HepG2 (cell line): ENCODE data around the gene NECAB2. TPM values are rescaled to one million over a fixed set of nuclear protein-coding genes. Genes with fewer than 3 reads are reported as not detected.

Source experiments
- BCL6 ChIP-seq: IDR thresholded peaks from 2 replicates; pipeline ENCODE4 v1.6.1; 2016; ENCODE audit warnings: missing genetic modification reagents, missing compliant biosample characterization
- GTF3A ChIP-seq: sonication (generic); formaldehyde crosslinking; conservative IDR thresholded peaks from 2 replicates; pipeline ENCODE4 v1.4.0; 2020; ENCODE audit warnings: mild to moderate bottlenecking, missing genetic modification reagents
- HMG20B ChIP-seq: conservative IDR thresholded peaks from 2 replicates; pipeline ENCODE4 v1.6.1; 2016; ENCODE audit warnings: missing genetic modification reagents, missing compliant biosample characterization
- IRX3 ChIP-seq: sonication (generic); formaldehyde crosslinking; IDR thresholded peaks from 2 replicates; pipeline ENCODE4 v1.8.1; 2023; ENCODE audit warnings: mild to moderate bottlenecking, low read depth, missing genetic modification reagents, borderline replicate concordance
- KAT8 ChIP-seq: IDR thresholded peaks from 2 replicates; pipeline ENCODE4 v1.6.1; 2016; ENCODE audit warnings: missing genetic modification reagents, missing compliant biosample characterization
- NCOR1 ChIP-seq: fragments of 200-600 bp; sonication (generic); IDR thresholded peaks from 2 replicates; pipeline ENCODE4 v1.7.0; 2017; ENCODE audit warnings: antibody characterized with exemption, low read length, borderline replicate concordance
- NFE2L2 ChIP-seq: fragments of 150-350 bp; IDR thresholded peaks from 2 replicates; pipeline ENCODE4 v1.6.1; 2014; ENCODE audit warnings: low read length
- NFRKB ChIP-seq: fragments of 450-650 bp; IDR thresholded peaks from 2 replicates; pipeline ENCODE4 v1.6.1; 2017
- POLR2A ChIP-seq, 2 experiments: IDR thresholded peaks; 2 replicates each; pipeline ENCODE4 v1.6.1; 2011; ENCODE audit warnings: low read depth in 2 of 2, low read length in 2 of 2, mild to moderate bottlenecking in 1 of 2, moderate library complexity in 1 of 2; ENCODE audit not compliant: insufficient read depth in 1 of 2
- RAD21 ChIP-seq: fragments of 450-650 bp; formaldehyde crosslinking; IDR thresholded peaks from 2 replicates; pipeline ENCODE4 v1.5.0; 2020; ENCODE audit warnings: mild to moderate bottlenecking
- SETDB1 ChIP-seq: sonication (generic); formaldehyde crosslinking; IDR thresholded peaks from 2 replicates; pipeline ENCODE4 v1.5.1; 2020; ENCODE audit warnings: missing genetic modification reagents, mild to moderate bottlenecking, borderline replicate concordance
- SKI ChIP-seq: fragments of 450-650 bp; IDR thresholded peaks from one replicate; pipeline ENCODE4 v1.6.1; 2018; ENCODE audit warnings: mild to moderate bottlenecking; ENCODE audit not compliant: partially characterized antibody
- TP53 ChIP-seq: sonication (generic); formaldehyde crosslinking; conservative IDR thresholded peaks from 2 replicates; pipeline ENCODE4 v1.4.0; 2020; ENCODE audit warnings: missing genetic modification reagents
- ZBTB21 ChIP-seq: sonication (generic); formaldehyde crosslinking; IDR thresholded peaks from 2 replicates; pipeline ENCODE4 v1.4.0; 2020; ENCODE audit warnings: missing genetic modification reagents
- ZKSCAN1 ChIP-seq: fragments of 150-350 bp; IDR thresholded peaks from 2 replicates; pipeline ENCODE4 v1.6.1; 2014; ENCODE audit warnings: low read length
- ZMYM2 ChIP-seq: sonication (generic); formaldehyde crosslinking; IDR thresholded peaks from 2 replicates; pipeline ENCODE4 v1.8.0; 2022; ENCODE audit warnings: mild to moderate bottlenecking, missing genetic modification reagents
- ZNF12 ChIP-seq: sonication (generic); formaldehyde crosslinking; IDR thresholded peaks from 2 replicates; pipeline ENCODE4 v1.5.0; 2020; ENCODE audit warnings: missing genetic modification reagents
- ZNF44 ChIP-seq: sonication (generic); formaldehyde crosslinking; IDR thresholded peaks from 2 replicates; pipeline ENCODE4 v1.5.1; 2020; ENCODE audit warnings: mild to moderate bottlenecking, missing genetic modification reagents
- ZNF652 ChIP-seq: IDR thresholded peaks from 2 replicates; pipeline ENCODE4 v1.6.1; 2016; ENCODE audit warnings: low read depth, borderline replicate concordance
- ZNF709 ChIP-seq: sonication (generic); formaldehyde crosslinking; IDR thresholded peaks from 2 replicates; pipeline ENCODE4 v1.5.0; 2020; ENCODE audit warnings: mild to moderate bottlenecking, missing genetic modification reagents
- polyA plus RNA-seq, 8 experiments: library from polyadenylated mRNA; depleted of rRNA in 3 of 8; stranded (reverse) in 7 of 8; unstranded in 1 of 8; fragments of >200 nt; fragmentation: Illumina TruSeq in 4 of 8; extraction: Trizol in 4 of 8; gene quantifications; 2 replicates each; pipeline versions ENCODE4 v1.2.1 to v1.2.3, GENCODE V29; 2011 to 2016; ENCODE audit warnings: low read depth in 4 of 8, missing spikeins in 1 of 8, mixed read lengths in 1 of 8; ENCODE audit not compliant: insufficient read depth in 1 of 8
- total RNA-seq, 5 experiments: library from RNA; depleted of rRNA; stranded (reverse); fragments of >200 nt; fragmentation: Illumina TruSeq; extraction: Trizol; gene quantifications; 2 replicates each; pipeline ENCODE4 v1.2.3, GENCODE V29; 2016; ENCODE audit warnings: low read depth in 1 of 5
- TF ChIP-seq, protein P1 (sequence below): sonication (generic); formaldehyde crosslinking; IDR thresholded peaks from 2 replicates; pipeline ENCODE4 v1.4.0; 2020; ENCODE audit warnings: missing genetic modification reagents, borderline replicate concordance
- TF ChIP-seq, protein P2 (sequence below): sonication (generic); formaldehyde crosslinking; IDR thresholded peaks from 2 replicates; pipeline ENCODE4 v1.4.0; 2020; ENCODE audit warnings: missing genetic modification reagents
- TF ChIP-seq, protein P3 (sequence below): sonication (generic); formaldehyde crosslinking; IDR thresholded peaks from 2 replicates; pipeline ENCODE4 v1.5.0; 2020; ENCODE audit warnings: missing genetic modification reagents, mild to moderate bottlenecking, borderline replicate concordance
- TF ChIP-seq, protein P4 (sequence below): IDR thresholded peaks from 2 replicates; pipeline ENCODE4 v1.6.1; 2016; ENCODE audit warnings: control low read depth
- TF ChIP-seq, protein P5 (sequence below): IDR thresholded peaks from 2 replicates; pipeline ENCODE4 v1.6.1; 2016; ENCODE audit warnings: mild to moderate bottlenecking, missing biosample characterization, missing genetic modification reagents

The NECAB2 gene
- total and polyA plus RNA-seq, 2 of the 13 experiments (the other 11 are each of a cell fraction or from before 2014, with no cell fraction given) = 0.21 to 0.49 TPM

DNA sequence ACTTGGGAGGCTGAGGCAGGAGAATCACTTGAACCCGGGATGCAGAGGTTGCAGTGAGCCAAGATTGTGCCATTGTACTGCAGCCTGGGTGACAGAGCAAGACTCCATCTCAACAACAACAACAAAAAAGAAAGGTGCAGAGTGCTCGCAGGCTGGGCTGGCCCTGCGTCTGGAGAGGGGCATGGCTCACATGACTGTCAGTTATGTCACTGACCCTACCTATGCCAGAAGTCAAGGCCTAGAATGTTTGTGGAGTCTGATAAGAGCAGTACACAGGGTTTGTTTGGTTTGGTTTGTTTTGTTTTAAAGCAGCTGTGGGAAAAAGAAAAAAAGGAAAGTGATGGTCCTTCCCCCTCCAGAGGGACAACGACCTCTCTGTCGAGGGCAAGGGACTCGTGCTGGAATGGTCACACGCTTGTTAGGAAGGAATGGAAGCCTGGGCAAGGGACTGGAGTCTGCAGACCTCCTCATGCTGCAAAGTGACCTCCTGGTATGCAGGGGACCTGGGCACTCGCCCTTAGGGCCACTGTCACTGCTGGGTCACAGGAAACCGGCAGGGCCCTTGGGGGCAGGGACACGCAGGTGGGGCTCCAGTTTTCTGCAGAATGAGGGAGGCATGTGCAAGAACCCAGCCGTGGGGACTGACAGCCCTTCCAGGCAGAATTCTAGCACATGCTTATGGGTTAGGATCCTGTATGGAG lies 25.1 kb upstream of the NECAB2 start (continued):
- TF ChIP-seq, protein P1, sequence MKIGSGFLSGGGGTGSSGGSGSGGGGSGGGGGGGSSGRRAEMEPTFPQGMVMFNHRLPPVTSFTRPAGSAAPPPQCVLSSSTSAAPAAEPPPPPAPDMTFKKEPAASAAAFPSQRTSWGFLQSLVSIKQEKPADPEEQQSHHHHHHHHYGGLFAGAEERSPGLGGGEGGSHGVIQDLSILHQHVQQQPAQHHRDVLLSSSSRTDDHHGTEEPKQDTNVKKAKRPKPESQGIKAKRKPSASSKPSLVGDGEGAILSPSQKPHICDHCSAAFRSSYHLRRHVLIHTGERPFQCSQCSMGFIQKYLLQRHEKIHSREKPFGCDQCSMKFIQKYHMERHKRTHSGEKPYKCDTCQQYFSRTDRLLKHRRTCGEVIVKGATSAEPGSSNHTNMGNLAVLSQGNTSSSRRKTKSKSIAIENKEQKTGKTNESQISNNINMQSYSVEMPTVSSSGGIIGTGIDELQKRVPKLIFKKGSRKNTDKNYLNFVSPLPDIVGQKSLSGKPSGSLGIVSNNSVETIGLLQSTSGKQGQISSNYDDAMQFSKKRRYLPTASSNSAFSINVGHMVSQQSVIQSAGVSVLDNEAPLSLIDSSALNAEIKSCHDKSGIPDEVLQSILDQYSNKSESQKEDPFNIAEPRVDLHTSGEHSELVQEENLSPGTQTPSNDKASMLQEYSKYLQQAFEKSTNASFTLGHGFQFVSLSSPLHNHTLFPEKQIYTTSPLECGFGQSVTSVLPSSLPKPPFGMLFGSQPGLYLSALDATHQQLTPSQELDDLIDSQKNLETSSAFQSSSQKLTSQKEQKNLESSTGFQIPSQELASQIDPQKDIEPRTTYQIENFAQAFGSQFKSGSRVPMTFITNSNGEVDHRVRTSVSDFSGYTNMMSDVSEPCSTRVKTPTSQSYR (CRISPR knock-in tag) = peak; percentile 94
- TF ChIP-seq POLR2A (IDR thresholded peaks at IDR 0.05; ENCODE audit: insufficient read depth in 1 of 2, low read depth in 2 of 2, low read length in 2 of 2) (no peak), BCL6 (CRISPR knock-in tag) (peak; percentile 100), ZBTB21 (CRISPR knock-in tag) (peak; percentile 69; the same call in 1 of the 2 replicates), NCOR1 (peak; percentile 94; the same call in 1 of the 2 replicates), NFE2L2 (no peak), RAD21 (CRISPR knock-in tag) (no peak), SETDB1 (no peak), TP53 (CRISPR knock-in tag) (0 out of 2 replicates have a peak, but pooled peaks have one; percentile 45), IRX3 (CRISPR knock-in tag) (peak; percentile 92; the same call in 1 of the 2 replicates), ZNF12 (CRISPR knock-in tag) (peak; percentile 58; the same call in 1 of the 2 replicates), ZNF652 (CRISPR knock-in tag) (peak; percentile 79), NFRKB (no peak), ZMYM2 (CRISPR knock-in tag) (peak; percentile 94), HMG20B (peak; percentile 96), KAT8 (peak; percentile 92), ZNF44 (CRISPR knock-in tag) (0 out of 2 replicates have a peak, but pooled peaks have one; percentile 82), GTF3A (CRISPR knock-in tag) (peak; percentile 72; the same call in 1 of the 2 replicates), ZKSCAN1 (peak; percentile 49; the same call in 1 of the 2 replicates), SKI (peak; percentile 100), ZNF709 (CRISPR knock-in tag) (peak; percentile 73; the same call in 1 of the 2 replicates)
- TF ChIP-seq, protein P2, sequence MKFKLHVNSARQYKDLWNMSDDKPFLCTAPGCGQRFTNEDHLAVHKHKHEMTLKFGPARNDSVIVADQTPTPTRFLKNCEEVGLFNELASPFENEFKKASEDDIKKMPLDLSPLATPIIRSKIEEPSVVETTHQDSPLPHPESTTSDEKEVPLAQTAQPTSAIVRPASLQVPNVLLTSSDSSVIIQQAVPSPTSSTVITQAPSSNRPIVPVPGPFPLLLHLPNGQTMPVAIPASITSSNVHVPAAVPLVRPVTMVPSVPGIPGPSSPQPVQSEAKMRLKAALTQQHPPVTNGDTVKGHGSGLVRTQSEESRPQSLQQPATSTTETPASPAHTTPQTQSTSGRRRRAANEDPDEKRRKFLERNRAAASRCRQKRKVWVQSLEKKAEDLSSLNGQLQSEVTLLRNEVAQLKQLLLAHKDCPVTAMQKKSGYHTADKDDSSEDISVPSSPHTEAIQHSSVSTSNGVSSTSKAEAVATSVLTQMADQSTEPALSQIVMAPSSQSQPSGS (CRISPR knock-in tag) = peak; percentile 97
- TF ChIP-seq, protein P3, sequence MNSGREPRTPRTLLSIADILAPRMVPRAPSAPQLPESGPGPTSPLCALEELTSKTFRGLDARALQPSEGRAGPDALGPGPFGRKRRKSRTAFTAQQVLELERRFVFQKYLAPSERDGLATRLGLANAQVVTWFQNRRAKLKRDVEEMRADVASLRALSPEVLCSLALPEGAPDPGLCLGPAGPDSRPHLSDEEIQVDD (CRISPR knock-in tag) = 0 out of 2 replicates have a peak, but pooled peaks have one; percentile 68
- TF ChIP-seq, protein P4, sequence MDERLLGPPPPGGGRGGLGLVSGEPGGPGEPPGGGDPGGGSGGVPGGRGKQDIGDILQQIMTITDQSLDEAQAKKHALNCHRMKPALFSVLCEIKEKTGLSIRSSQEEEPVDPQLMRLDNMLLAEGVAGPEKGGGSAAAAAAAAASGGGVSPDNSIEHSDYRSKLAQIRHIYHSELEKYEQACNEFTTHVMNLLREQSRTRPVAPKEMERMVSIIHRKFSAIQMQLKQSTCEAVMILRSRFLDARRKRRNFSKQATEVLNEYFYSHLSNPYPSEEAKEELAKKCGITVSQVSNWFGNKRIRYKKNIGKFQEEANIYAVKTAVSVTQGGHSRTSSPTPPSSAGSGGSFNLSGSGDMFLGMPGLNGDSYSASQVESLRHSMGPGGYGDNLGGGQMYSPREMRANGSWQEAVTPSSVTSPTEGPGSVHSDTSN (CRISPR knock-in tag) = no peak; the same call in 1 of the 2 replicates
- TF ChIP-seq, protein P5, sequence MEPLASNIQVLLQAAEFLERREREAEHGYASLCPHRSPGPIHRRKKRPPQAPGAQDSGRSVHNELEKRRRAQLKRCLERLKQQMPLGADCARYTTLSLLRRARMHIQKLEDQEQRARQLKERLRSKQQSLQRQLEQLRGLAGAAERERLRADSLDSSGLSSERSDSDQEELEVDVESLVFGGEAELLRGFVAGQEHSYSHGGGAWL (CRISPR knock-in tag) = no peak
